ENCODE results near the gene ABCA13. TPM values are rescaled to one million over a fixed set of nuclear protein-coding genes. Genes with fewer than 3 reads are reported as not detected.

The ABCA13 gene
- total RNA-seq, 6 experiments from 2014 or later, result 0.02 to 0.08 (median 0.05) TPM; not detected in 1

GRCh38 chr7:48610705-48611104, 439.4 kb downstream of the ABCA13 start:
- H3K4me1 Mint-ChIP-seq (ENCODE audit: low read depth), result no peaks in the 10 kb centered on the region
- no peaks in the 10 kb centered on the region for H3K36me3 Mint-ChIP-seq (ENCODE audit: low read depth)
- peaks cover 41% of the 10 kb centered on the region for H3K9me3 Mint-ChIP-seq
- H3K27ac Mint-ChIP-seq, result no peak overlapping the region
- H3K27me3 Mint-ChIP-seq (ENCODE audit: insufficient read depth), result no peaks in the 10 kb centered on the region
- no peak for DNase-seq
- TF ChIP-seq, protein P1, sequence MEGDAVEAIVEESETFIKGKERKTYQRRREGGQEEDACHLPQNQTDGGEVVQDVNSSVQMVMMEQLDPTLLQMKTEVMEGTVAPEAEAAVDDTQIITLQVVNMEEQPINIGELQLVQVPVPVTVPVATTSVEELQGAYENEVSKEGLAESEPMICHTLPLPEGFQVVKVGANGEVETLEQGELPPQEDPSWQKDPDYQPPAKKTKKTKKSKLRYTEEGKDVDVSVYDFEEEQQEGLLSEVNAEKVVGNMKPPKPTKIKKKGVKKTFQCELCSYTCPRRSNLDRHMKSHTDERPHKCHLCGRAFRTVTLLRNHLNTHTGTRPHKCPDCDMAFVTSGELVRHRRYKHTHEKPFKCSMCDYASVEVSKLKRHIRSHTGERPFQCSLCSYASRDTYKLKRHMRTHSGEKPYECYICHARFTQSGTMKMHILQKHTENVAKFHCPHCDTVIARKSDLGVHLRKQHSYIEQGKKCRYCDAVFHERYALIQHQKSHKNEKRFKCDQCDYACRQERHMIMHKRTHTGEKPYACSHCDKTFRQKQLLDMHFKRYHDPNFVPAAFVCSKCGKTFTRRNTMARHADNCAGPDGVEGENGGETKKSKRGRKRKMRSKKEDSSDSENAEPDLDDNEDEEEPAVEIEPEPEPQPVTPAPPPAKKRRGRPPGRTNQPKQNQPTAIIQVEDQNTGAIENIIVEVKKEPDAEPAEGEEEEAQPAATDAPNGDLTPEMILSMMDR (IDR thresholded peaks at IDR 0.05), result no peak
- no peak overlapping the region for H3K4me3 Mint-ChIP-seq

GRCh38 chr7:48611993-48612392, 440.7 kb downstream of the ABCA13 start:
- H3K36me3 Mint-ChIP-seq (ENCODE audit: low read depth), result no peaks in the 10 kb centered on the region
- DNase-seq, result no peak
- peaks cover 35% of the 10 kb centered on the region for H3K9me3 Mint-ChIP-seq
- H3K4me3 Mint-ChIP-seq, result no peak overlapping the region
- H3K4me1 Mint-ChIP-seq (ENCODE audit: low read depth), result no peaks in the 10 kb centered on the region
- no peaks in the 10 kb centered on the region for H3K27me3 Mint-ChIP-seq (ENCODE audit: insufficient read depth)
- TF ChIP-seq, protein P1 (IDR thresholded peaks at IDR 0.05), result no peak
- H3K27ac Mint-ChIP-seq, result no peak overlapping the region

- Mint-ChIP-seq H3K9me3 (peaks cover 34% of the 10 kb centered on the region), H3K27ac (no peak overlapping the region), H3K4me3 (no peak overlapping the region), H3K4me1 (ENCODE audit: low read depth) (no peaks in the 10 kb centered on the region), H3K36me3 (ENCODE audit: low read depth) (no peaks in the 10 kb centered on the region), H3K27me3 (ENCODE audit: insufficient read depth) (no peaks in the 10 kb centered on the region)
- no peak for DNase-seq
- TF ChIP-seq, protein P1 (IDR thresholded peaks at IDR 0.05), result no peak
These were observed 446.2 kb downstream of the ABCA13 start for GRCh38 chr7:48617508-48617907.

GRCh38 chr7:48617993-48618392, 446.7 kb downstream of the ABCA13 start:
- no peaks in the 10 kb centered on the region for H3K36me3 Mint-ChIP-seq (ENCODE audit: low read depth)
- H3K4me3 Mint-ChIP-seq, result no peak overlapping the region
- no peak overlapping the region for H3K27ac Mint-ChIP-seq
- TF ChIP-seq, protein P1 (IDR thresholded peaks at IDR 0.05), result no peak
- DNase-seq, result no peak
- H3K9me3 Mint-ChIP-seq, result peaks cover 35% of the 10 kb centered on the region
- H3K27me3 Mint-ChIP-seq (ENCODE audit: insufficient read depth), result no peaks in the 10 kb centered on the region
- H3K4me1 Mint-ChIP-seq (ENCODE audit: low read depth), result no peaks in the 10 kb centered on the region

DNA sequence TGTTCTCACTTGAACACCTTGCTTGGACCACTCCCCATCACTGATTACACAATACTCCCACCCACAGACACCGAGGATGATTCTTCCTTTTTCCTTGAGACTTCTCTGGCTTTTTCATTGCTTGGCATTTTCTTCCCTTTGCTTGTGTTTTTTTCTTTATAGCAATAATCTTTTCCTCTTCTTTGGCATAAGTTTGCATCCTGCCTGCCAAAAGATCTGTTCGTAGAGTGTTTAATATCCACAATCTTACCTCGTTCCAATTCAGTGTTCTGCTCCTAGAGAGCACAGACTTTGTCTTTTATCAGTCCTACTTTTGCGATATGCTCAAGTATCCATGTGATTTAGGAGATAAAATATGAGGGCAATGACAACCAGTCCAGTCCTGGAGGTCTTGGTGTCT, 449.8 kb downstream of the ABCA13 start:
- Mint-ChIP-seq H3K9me3 (peaks cover 48% of the 10 kb centered on the region), H3K36me3 (ENCODE audit: low read depth) (no peaks in the 10 kb centered on the region), H3K27me3 (ENCODE audit: insufficient read depth) (no peaks in the 10 kb centered on the region), H3K4me3 (no peak overlapping the region), H3K4me1 (ENCODE audit: low read depth) (no peaks in the 10 kb centered on the region), H3K27ac (no peak overlapping the region)
- TF ChIP-seq, protein P1 (IDR thresholded peaks at IDR 0.05), result no peak
- DNase-seq, result no peak

- no peak for DNase-seq
- H3K27ac Mint-ChIP-seq, result no peak overlapping the region
- H3K9me3 Mint-ChIP-seq, result peaks cover 38% of the 10 kb centered on the region
- H3K4me1 Mint-ChIP-seq (ENCODE audit: low read depth), result no peaks in the 10 kb centered on the region
- H3K4me3 Mint-ChIP-seq, result no peak overlapping the region
- TF ChIP-seq, protein P1 (IDR thresholded peaks at IDR 0.05), result no peak
- no peaks in the 10 kb centered on the region for H3K36me3 Mint-ChIP-seq (ENCODE audit: low read depth)
- H3K27me3 Mint-ChIP-seq (ENCODE audit: insufficient read depth), result no peaks in the 10 kb centered on the region; the same call in none of the 2 replicates
These were observed 455.9 kb downstream of the ABCA13 start for GRCh38 chr7:48627164-48627563.
